T-helper 2 cell treated with Interferon-gamma antibody and Interleukin-4, amounts not matched to agents 100 ng/mL and 5 ng/mL, for 36 hours (primary cell): Measurements from ENCODE around the gene DNER. TPM values are rescaled to one million over a fixed set of nuclear protein-coding genes. Genes with fewer than 3 reads are reported as not detected.
"Not testable (repeated sequence)": the region's sequence is repeated elsewhere in the genome, so short reads cannot be mapped to it uniquely, and the experiment has no call there.

Experiments
- intact Hi-C: fragments of 100-400 bp; cut with micrococcal nuclease; formaldehyde crosslinking; loops from one replicate; pipeline ENCODE4 v1.15.1; 2023
- total RNA-seq: library from RNA; stranded (reverse); gene quantifications from 2 replicates; pipeline ENCODE4 v1.2.3, GENCODE V29; 2022

Gene DNER
- total RNA-seq, 1 donor from 2014 or later, result not detected

DNA sequence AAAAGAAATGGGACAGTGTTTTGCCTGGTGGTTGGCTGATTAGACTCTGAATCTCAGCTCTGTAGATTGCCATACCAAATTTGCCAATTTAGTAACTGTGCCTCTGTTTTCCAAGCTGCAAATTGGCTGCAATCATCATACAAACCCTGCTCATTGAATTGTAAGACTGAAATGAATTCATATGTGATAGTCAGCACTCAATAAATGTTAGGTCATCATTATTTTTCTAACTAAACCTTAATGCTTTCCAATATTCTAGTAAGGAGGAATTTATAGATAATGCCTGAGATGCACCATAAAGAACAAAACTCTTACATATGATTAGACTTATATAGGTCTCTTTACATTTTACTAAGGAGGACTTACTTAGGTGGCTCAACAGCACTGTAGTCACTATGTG lies 85.3 kb downstream of the DNER start:
- intact Hi-C loops, result no loop called here

DNA sequence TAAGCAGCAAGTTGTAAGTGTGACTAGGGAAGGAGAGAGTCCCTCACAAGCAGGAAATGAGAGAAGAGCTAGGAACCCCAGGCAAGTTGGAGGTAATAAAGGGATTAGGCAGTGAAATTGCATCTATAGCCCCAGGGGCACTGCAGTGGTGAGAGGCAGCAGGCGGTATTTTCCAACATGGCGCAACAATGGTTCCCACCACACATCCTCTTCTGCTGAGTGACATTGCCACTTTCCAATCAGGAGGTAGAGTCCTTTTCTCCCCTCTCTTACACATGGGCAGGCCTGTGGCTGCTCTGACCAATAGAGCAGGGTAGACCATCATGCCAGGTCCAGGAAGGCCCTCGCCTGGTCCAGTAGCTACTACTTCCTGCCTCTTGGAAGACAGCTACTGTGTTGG lies 86.6 kb downstream of the DNER start:
- intact Hi-C loops, result no loop called here

DNA sequence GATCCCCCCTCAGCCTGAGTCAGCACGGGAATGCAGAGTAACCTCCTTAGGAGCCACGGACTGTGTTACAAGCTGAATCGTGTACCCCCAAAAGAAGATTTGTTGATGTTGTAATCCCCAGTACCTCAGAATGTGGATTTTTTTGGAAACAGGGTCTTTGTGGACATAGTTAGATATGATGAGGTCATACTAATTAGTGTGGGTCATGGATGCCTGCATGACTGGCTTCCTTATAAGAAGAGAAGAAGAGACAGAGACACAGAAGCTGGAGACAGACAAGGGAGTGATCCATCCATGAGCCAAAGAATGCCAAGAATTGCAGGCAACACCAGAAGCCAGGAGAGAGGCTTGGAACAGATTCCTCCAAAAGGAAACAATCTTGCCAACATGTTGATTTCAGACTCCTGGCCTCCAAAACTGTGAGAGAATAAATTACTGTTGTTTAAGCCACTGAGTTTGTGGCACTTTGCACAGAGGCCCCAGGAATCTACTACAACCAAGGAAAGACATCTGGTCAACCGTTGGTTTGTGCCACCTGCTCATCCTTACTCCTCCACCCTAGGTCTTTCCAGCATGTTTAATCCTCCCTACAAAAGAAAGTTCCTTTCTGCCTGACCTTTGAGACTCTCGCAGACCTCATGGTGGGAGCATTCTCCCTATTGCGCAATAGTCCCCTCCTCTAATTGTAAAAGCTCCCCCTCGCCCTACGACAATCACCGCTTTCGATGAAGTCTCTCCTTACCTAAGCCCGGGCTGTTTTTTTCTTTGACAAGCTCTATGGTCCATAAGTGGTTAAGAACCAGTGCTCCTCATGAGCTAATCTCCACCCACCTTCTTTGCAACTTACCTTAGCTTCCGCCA lies 91.6 kb downstream of the DNER start:
- intact Hi-C loops, result no loop called here

DNA sequence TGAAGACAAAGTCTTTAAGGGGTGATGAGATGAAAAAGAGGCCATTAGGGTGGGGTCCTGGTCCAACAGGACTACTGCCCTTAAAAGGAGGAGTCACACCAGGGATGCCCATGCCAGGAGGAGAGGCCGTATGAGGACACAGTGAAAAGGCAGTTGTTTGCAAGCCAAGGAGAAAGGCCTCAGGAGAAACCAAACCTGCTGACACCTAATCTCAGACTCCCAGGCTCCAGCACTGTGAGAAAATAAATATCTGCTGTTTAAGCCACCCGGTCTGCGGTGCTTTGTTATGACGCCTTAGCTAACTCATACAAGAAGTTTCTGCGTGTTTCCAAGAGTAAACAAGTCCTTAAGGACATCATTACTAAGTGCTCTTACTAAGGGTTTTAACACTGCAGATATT lies 93.6 kb downstream of the DNER start:
- intact Hi-C loops, result no loop called here

DNA sequence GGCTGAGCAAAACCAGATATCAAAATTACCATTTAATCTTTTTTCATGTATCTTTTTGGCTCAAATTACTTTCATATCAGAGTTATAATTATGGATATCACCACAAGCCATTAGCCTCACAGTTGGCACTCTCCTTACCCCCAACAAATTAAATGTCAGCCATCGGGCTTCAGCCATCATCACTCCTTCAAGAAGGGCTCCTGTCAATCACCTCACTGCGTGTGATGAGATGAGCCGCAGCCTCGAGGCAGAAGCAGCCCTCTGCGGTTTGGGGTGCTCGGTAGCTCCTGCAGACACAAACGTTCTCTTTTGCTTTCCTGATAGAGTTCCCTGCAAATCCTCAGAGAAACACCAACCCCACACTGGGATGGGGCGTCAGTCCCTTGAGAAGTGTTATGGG lies 94.1 kb downstream of the DNER start:
- intact Hi-C loops, result no loop called here

DNA sequence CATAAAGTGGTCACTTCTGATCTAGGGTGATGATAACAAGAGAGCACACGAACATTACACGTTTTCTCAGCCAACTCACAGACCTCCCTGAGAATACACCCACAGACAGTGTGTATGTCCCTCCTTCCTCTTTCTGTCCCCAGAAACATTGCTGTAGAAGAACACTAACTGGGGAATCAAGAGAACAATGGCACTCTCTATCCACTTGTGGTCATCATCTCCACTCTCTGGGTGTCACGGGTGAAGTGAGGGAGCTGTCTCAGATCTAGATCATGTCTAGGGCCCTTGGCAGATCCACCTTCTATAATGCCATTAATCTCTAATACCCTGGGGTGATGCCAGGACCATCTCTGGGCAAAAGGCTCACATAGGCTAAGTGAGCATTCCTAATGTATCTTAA lies 97.9 kb downstream of the DNER start:
- intact Hi-C loops, result no loop called here

DNA sequence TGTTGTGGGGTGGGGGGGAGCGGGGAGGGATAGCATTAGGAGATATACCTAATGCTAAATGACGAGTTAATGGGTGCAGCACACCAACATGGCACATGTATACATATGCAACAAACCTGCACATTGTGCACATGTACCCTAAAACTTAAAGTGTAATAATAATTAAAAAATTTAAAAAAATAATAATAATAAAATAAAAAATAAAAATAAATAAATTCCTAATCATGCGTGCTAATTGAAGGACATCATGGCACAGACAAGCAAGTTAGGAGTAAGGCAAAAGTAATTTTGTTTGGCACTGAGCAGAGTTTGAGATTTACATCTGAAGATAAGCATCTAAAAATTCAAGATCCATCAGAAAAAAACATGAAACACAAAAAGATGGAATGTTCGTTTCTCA lies 100.3 kb downstream of the DNER start:
- intact Hi-C loops, result not testable (repeated sequence)

DNA sequence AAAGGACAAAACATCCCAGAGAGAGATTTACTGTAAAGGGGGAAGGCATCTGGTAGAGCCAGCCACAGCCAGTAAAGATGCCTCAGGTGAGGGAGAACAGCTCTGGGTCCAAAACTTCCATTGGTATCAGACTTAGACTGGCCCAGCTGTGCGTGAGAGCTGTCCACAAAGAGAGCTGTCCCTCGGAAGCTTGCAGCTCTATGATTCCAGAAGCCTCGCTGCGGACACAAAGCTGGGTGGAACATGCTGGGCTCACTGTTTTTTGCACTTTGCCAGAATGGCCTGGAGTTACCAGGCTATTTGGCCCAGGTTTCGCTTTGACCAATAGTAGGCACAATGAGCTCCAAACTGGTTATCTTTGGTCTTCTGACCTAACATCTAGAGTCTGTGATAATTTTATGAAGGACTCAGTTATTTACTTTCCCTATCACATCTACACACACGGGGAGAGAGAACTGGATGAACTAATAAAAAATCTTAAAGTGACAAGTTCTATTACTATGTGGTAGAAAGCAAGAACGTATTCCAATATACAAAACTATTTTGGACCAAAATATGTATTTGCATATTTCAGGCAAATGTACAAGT lies 101.9 kb downstream of the DNER start:
- intact Hi-C loops, result no loop called here

DNA sequence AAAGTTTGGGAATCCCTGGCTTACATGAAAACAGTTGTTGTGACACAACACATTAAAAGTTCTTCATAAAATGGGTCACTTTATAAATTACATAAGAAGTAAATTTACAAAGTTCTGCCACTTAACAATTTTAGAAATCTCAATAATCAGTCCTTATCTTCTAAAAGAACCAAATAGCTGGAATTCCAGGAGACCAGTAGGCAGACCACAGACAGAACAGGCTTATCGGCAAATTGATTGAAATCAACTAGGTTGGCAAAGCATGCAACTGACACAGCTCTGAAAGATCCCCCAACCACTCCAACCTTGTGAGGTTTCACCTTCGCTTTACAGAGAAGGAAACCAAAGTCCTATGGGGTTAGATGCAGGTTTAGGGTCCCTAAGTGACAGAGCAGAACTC lies 103.0 kb downstream of the DNER start:
- intact Hi-C loops, result no loop called here

DNA sequence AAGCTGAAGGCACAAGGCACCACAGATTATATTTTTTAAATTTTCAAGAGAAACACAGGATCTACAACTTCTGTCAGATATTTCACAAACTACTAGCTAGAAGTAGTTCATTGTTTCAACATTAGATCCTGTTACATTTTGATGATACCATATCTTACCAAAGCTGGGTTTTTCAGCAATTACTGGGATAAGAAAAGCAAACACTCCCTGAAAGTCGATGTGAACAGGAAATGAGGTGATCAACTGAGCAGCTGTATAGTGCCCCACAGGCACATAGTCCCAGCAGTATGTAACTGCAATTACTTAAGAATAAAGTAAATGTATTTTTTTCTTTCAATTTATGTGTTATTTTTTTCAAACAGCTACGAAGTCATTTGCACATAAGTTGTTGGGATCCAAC lies 103.5 kb downstream of the DNER start:
- intact Hi-C loops, result no loop called here

DNA sequence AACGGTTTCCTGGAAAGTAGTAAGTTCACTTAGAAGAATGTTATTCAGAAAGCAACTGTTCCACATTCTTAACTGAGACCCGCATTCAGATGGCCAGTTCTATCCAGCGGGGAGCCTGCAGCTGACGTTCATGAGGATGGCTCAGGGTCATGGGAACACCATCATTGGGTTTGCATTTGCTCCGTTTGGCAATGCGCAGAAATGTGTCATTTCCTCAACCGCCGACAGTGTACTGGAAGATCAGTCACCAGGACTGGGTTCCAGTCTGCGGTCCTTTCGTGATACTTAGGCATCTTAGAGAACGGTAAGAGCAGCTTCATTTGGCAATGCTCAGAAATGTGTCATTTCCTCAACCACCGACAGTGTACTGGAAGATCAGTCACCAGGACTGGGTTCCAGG lies 104.0 kb downstream of the DNER start:
- intact Hi-C loops, result no loop called here

DNA sequence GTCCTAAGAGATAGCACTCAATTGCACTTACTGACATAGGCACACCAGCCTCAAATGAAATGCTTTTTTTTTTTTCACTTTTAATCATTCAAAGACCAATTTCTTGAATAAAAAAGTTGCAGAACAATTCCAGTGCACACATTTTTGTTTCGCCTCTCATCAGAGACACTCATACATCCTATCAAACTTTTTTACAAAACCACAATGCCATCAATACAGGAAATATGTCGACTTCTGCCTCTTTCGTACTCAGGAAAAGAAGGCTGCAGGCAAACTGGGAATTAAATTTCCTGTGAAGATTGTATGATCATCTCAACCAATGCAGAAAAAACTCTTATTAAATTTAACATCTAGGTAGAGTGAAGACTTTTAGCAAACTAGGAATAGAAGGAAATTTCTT lies 112.4 kb downstream of the DNER start:
- intact Hi-C loops, result no loop called here

DNA sequence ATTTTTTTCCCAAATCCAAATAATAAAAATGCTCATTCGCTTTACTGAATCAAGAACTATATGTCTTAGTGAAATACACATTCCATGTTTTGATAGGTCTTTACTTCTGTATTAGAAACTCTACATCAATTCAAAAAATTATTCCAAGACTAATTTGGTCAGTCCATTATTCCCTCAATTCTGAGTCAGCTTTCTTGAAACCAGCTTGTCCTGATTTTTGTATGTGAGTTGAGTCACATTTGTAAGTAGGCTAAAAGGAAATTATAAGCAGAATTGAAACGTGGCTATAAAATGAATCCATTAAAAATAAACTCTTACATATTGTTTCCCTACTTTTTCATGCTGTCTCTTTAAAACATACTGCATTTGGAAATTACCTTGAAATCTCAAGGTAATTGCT lies 113.0 kb downstream of the DNER start:
- intact Hi-C loops, result no loop called here

DNA sequence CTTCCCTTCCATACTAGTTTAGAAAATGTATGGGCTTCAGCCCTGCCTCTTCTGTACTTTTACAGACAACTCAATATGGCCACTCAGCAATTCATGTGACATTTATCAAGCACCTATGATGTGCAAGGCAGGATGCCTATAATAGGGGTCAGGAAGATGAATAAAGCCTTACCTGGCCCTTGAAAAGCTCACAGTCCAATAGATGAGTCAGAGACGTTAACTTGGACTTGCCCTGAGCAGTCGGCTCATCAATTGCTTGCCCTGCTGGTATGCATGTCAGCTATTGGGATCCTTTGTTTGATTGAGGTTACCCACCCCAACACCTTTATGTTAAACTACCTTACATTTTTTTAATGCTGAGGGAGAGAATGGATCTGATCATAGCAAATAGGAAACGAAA lies 116.1 kb downstream of the DNER start:
- intact Hi-C loops, result no loop called here

DNA sequence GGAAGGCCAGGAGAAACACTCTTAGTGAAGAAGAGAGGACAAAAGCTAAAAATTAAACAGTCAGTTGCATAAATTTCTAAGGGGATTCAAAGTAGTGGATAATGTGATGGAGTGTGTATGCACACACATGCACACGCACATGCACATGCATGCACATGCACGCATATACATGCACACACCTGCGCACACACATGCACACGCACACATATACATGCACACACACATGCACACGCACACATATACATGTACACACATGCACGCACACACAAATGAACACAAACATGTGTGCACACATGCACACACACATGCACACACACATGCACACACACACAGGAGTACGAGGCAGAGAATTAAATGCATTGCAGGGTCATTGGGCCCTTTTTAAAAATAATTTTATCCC lies 117.6 kb downstream of the DNER start:
- intact Hi-C loops, result no loop called here

DNA sequence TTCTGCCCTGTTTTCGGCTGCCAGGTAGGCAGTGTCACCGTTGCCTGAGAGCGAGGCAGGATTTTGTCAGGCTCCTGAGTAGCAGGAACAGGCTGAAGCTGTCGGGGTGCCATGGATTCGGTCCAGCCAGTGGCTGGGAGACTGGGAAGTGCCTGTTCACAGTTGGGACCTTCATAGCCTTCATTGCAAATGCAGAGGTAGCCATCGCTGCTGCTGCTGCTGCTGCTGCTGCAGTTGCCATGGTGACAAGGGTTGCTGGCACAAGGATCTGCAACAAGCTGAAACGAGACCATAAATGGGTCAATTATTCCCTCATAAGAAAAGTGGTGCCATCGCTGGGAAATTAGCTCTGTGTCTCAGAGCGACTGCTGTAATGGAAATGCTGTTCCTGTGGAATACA lies 122.7 kb downstream of the DNER start:
- intact Hi-C loops, result no loop called here

DNA sequence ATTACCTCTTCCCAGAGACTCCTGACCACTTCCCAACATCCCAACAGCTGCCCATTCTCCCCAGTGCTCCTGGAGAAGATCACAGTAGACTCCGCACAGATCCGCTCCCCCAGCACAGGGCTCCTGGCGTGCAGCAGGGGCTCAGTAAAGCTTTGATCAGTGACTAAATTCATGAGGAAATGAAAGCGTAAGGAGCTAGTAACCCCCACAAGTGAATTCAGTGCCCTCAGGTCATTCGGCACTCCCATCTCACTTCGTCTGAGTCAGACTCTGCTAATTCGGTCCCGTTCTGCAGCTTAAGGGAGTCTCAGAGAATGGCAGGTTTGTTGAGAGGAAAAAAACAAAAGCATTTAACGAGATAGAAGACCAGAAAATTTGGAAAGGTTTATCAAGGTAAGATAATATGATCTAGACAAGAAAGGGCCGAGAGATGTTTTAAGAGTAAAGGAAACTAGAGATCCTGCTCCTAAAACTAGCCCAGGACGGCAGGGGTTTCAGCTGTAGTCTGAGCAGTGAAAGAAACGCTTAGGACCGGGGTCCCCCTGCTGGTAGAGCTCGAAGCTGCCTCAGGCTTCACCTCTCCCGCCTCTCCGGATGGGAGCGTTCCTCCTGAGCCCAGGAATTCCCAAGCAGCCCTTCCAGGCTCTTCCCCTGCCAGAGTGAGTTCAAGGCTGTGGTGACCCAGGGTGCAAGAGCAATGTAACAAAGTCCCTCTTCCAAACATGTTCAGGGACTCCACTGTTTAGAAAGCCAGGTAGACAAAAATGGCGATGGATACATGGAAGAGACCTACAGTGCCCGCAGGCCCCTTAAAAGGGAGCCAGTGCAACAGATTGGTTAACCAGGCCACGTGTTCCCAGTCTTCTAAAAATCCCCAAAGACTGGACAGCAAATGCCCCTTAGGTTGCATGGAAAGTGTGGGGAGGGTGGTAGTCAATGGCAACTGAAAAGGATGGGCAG lies 127.3 kb downstream of the DNER start:
- intact Hi-C loops, result no loop called here

DNA sequence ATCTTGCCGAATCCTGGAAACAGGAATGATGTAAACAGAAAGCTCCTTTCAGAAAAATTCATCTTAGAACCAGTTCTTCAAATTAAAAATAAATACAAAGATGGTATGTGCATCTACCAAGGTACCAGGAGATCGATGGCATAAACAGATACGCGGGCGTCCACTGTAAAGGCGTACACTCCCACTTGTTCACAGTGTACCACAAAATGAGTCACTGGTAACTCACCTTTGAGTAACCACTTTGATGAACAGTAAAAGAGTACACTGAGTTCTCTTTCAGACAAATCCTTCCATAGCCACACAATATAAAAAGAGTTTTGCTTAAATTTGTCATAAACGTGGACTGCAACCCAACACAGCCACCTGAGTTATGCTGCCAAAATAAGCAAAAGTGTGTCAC lies 128.3 kb downstream of the DNER start:
- intact Hi-C loops, result no loop called here

DNA sequence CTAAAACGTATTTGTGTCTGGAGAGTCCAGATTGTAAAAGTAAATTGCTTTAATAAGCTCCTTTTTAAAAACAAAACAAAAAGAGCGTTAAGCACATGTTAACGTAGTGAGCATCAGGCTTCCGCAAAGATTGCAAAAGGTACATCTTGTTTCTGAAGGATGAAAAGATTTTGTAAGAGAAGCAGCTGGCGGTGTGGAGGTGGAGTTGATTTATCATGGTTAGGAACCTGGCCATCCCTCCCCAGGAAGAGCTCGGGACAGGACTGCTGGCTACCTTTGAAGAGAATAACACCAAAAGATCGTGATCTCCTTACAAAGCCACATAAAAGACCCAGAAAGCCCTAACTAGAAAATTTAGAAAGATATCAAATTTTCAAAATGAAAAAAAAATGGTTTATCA lies 132.2 kb downstream of the DNER start:
- intact Hi-C loops, result no loop called here

DNA sequence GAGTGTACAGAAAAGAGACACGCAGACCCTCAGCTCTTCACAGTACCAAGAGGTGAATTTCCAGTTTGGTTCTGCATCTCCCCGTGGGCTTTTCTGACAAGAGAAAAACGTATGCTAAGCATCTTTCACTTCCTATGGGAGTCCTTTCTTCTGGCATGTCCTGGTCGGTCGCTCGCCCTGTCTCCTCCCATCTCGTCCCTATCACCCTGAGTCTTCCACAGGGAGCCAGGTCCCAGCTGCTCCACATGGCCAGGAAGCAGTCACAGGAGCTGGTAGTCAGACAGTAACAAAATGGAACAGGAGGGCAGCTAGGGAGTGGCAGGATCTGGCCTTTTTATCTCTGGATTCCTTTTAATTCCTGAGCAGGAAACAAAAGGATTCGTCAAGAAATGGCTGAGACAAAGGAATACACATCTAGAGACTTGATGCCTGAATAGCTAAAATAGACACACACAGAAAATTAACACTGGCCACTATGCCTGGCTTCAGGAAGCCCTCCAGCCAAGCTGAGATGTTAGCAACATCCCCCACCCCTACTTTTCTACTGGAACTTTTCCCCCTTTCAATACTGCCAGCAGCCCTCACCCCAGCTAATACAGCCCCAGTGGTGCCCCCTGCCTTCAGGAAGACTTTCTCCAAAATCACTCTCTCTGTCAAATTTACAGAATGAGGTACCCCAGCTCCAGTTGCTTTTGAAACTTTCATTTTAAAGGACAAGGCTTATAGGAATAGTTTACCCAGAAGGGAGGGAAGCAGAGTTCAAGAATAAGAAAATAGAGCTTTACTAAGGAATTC lies 136.1 kb downstream of the DNER start:
- intact Hi-C loops, result no loop called here
